Measurements from ENCODE around the gene LIX1L. TPM values are rescaled to one million over a fixed set of nuclear protein-coding genes. Genes with fewer than 3 reads are reported as not detected.

Gene LIX1L
- total and polyA plus RNA-seq, 2 donors (not counting 1 experiment from before 2014, with no cell fraction given): 14.4 to 31.7 TPM

GRCh38 chr1:145974721-145975120 is 16.9 kb upstream of the LIX1L start:
- no peak for TF ChIP-seq EZH2 (IDR thresholded peaks at IDR 0.05; ENCODE audit: borderline replicate concordance, insufficient read depth, low read depth, low read length, poor library complexity, severe bottlenecking)
- TF ChIP-seq CTCF (IDR thresholded peaks at IDR 0.05): no peak
- Histone ChIP-seq H3K36me3 (replicated peaks in 1 of 2; ENCODE audit: control extremely low read depth in 1 of 2, control insufficient read depth in 1 of 2, extremely low read depth in 1 of 2, insufficient read depth in 2 of 2, low read length in 1 of 2) (peaks cover 0 to 7% of the 10 kb centered on the region in 2 experiments), H3K27ac (ENCODE audit: low read length in 2 of 2) (no peak overlapping the region), H4K20me1 (ENCODE audit: control insufficient read depth, insufficient read depth, low read length, poor library complexity, severe bottlenecking) (no peaks in the 10 kb centered on the region), H3K79me2 (ENCODE audit: control insufficient read depth, insufficient read depth, low read length) (peaks cover 44% of the 10 kb centered on the region), H3K27me3 (replicated peaks in 1 of 4; ENCODE audit: control extremely low read depth in 1 of 4, control insufficient read depth in 3 of 4, insufficient read depth in 4 of 4, low read length in 3 of 4) (no peaks in the 10 kb centered on the region), H3K4me1 (ENCODE audit: control insufficient read depth in 2 of 2, insufficient read depth in 2 of 2, low read length in 2 of 2) (peaks cover 27% of the 10 kb centered on the region in 2 donors), H3K9me3 (ENCODE audit: control extremely low read depth in 1 of 3, control insufficient read depth in 2 of 3, insufficient read depth in 1 of 3, low read length in 2 of 3) (no peaks in the 10 kb centered on the region), H3K4me3 (ENCODE audit: control extremely low read depth in 1 of 5, extremely low read depth in 1 of 5, insufficient read depth in 1 of 5, low read depth in 2 of 5, low read length in 4 of 5) (no peak overlapping the region), H3K9ac (ENCODE audit: low read length) (no peak overlapping the region), H3K4me2 (replicated peaks; ENCODE audit: low read depth, low read length, poor library complexity, severe bottlenecking) (no peak overlapping the region), H2AFZ (ENCODE audit: insufficient read depth, low read depth, low read length, poor library complexity, severe bottlenecking) (no peak overlapping the region)
- WGBS (ENCODE audit: insufficient coverage): 100% methylated on average over 2 of the region's 7 CpGs
- intact Hi-C loops (cut with micrococcal nuclease): no loop called here
- ATAC-seq (ENCODE audit: low read depth) (no peak), DNase-seq (no peak)
- no peaks in the 10 kb centered on the region for H3K9me3 Mint-ChIP-seq (ENCODE audit: insufficient read depth)
- no peak overlapping the region for H3K4me3 Mint-ChIP-seq
- ChIA-PET CTCF (interaction anchor here (0.9 to 7.1 kb wide), 3 partner anchors 34 to 129 kb away, joined by 3 to 68 read pairs (median 4); partner anchors contain the start of gene NUDT17), POLR2A (no interaction called here)
- no peaks in the 10 kb centered on the region for H3K27me3 Mint-ChIP-seq
- H3K4me1 Mint-ChIP-seq: peaks cover 2% of the 10 kb centered on the region
- no peak overlapping the region for H3K27ac Mint-ChIP-seq

GRCh38 chr1:145972580-145972979 is 14.8 kb upstream of the LIX1L start:
- intact Hi-C loops (cut with micrococcal nuclease): no loop called here
- ATAC-seq (ENCODE audit: low read depth) (no peak), DNase-seq (no peak)
- Histone ChIP-seq H3K27ac (ENCODE audit: low read length in 2 of 2) (no peak overlapping the region), H3K4me2 (replicated peaks; ENCODE audit: low read depth, low read length, poor library complexity, severe bottlenecking) (no peak overlapping the region), H3K4me1 (ENCODE audit: control insufficient read depth in 2 of 2, insufficient read depth in 2 of 2, low read length in 2 of 2) (peaks cover 5 to 6% of the 10 kb centered on the region in 2 donors), H3K9me3 (ENCODE audit: control extremely low read depth in 1 of 3, control insufficient read depth in 2 of 3, insufficient read depth in 1 of 3, low read length in 2 of 3) (peaks cover 0 to under 1% (median 0%) of the 10 kb centered on the region in 3 donors), H3K4me3 (ENCODE audit: control extremely low read depth in 1 of 5, extremely low read depth in 1 of 5, insufficient read depth in 1 of 5, low read depth in 2 of 5, low read length in 4 of 5) (no peak overlapping the region), H3K36me3 (replicated peaks in 1 of 2; ENCODE audit: control extremely low read depth in 1 of 2, control insufficient read depth in 1 of 2, extremely low read depth in 1 of 2, insufficient read depth in 2 of 2, low read length in 1 of 2) (peaks cover under 1 to 7% of the 10 kb centered on the region in 2 experiments), H2AFZ (ENCODE audit: insufficient read depth, low read depth, low read length, poor library complexity, severe bottlenecking) (no peak overlapping the region), H3K79me2 (ENCODE audit: control insufficient read depth, insufficient read depth, low read length) (peaks cover 59% of the 10 kb centered on the region), H3K9ac (ENCODE audit: low read length) (no peak overlapping the region), H4K20me1 (ENCODE audit: control insufficient read depth, insufficient read depth, low read length, poor library complexity, severe bottlenecking) (no peaks in the 10 kb centered on the region), H3K27me3 (replicated peaks in 1 of 4; ENCODE audit: control extremely low read depth in 1 of 4, control insufficient read depth in 3 of 4, insufficient read depth in 4 of 4, low read length in 3 of 4) (no peaks in the 10 kb centered on the region)
- Mint-ChIP-seq H3K27me3 (no peaks in the 10 kb centered on the region), H3K27ac (no peak overlapping the region), H3K9me3 (ENCODE audit: insufficient read depth) (no peaks in the 10 kb centered on the region), H3K4me1 (peaks cover 7% of the 10 kb centered on the region), H3K4me3 (no peak overlapping the region)
- 95% methylated on average over 7 of the region's 7 CpGs for WGBS (ENCODE audit: insufficient coverage)
- ChIA-PET POLR2A (no interaction called here), CTCF (interaction anchor here (0.6 to 1.7 kb wide), 5 partner anchors 30 to 86 kb away, joined by 3 to 5 read pairs (median 4); no protein-coding TSS in a partner anchor)
- TF ChIP-seq CTCF (IDR thresholded peaks at IDR 0.05) (no peak), EZH2 (IDR thresholded peaks at IDR 0.05; ENCODE audit: borderline replicate concordance, insufficient read depth, low read depth, low read length, poor library complexity, severe bottlenecking) (no peak)
